ENCODE results near the gene PHAF1. TPM values are rescaled to one million over a fixed set of nuclear protein-coding genes. Genes with fewer than 3 reads are reported as not detected.
A peak's percentile ranks its signal among the peaks of the same experiment; 100 is the strongest.

The PHAF1 gene
- total and polyA plus RNA-seq, 2 of the 13 experiments (the other 11 are each of a cell fraction or from before 2014, with no cell fraction given), result 48.3 to 174 TPM

GRCh38 chr16:67197704-67198103, 88.0 kb downstream of the PHAF1 start:
- no peak for ATAC-seq
- CTCF ChIA-PET (ENCODE audit: low intra/inter-chr PET ratio, low total read pairs), result no interaction called here
- H3K79me2 ChIP-seq (ENCODE audit: insufficient read depth, low read length), result peaks cover 14% of the 10 kb centered on the region
- WGBS (ENCODE audit: low lambda C conversion rate), result 88% methylated on average over 6 of the region's 6 CpGs
- peaks cover 0 to 2% of the 10 kb centered on the region in 2 experiments; a peak in 1 of 5 replicates for H3K27me3 ChIP-seq (ENCODE audit: control insufficient read depth in 1 of 2, insufficient read depth in 2 of 2, low read length in 2 of 2)
- POLR2A ChIA-PET, result interaction anchor here (0.9 to 1.8 kb wide), 6 partner anchors 8 to 50 kb away, joined by 3 to 7 read pairs (median 5); partner anchors contain the start of genes FHOD1, NOL3 and TMEM208
- H3K36me3 ChIP-seq (replicated peaks in 1 of 2; ENCODE audit: control insufficient read depth in 1 of 2, insufficient read depth in 2 of 2, low read length in 2 of 2), result peaks cover 50 to 77% of the 10 kb centered on the region in 2 experiments
- BruUV-seq (replicated peaks), result no TSS peak
- no peak for DNase-seq (ENCODE audit: low spot score)
- FAIRE-seq, result no peak
- in situ Hi-C loops (cut with HindIII; ENCODE audit: extremely low pct_ligation_motif_present, low pct_unique_long_range_greater_than_20kb) (no loop called here), intact Hi-C loops (cut with micrococcal nuclease; ENCODE audit: unreplicated experiment) (no loop called here)
- H3K9ac ChIP-seq (ENCODE audit: insufficient read depth, low read depth, low read length), result no peak overlapping the region
- peaks cover 16% of the 10 kb centered on the region for H3K4me1 ChIP-seq (ENCODE audit: insufficient read depth, low read length)
- H3K27ac ChIP-seq (ENCODE audit: extremely low read length, insufficient read depth, low read length), result peak overlapping the region; percentile 4
- H2AFZ ChIP-seq (ENCODE audit: low read length), result no peak overlapping the region
- H4K20me1 ChIP-seq (ENCODE audit: insufficient read depth, low read length), result no peaks in the 10 kb centered on the region; the same call in 1 of the 2 replicates
- H3K9me3 ChIP-seq (ENCODE audit: low read length), result no peaks in the 10 kb centered on the region
- H3K4me2 ChIP-seq (ENCODE audit: low read depth, low read length), result no peak overlapping the region
- H3K4me3 ChIP-seq (replicated peaks in 1 of 3; ENCODE audit: insufficient read depth in 1 of 3, low read depth in 2 of 3, low read length in 3 of 3), result no peak overlapping the region
- TF ChIP-seq NRL (CRISPR knock-in tag; IDR thresholded peaks at IDR 0.05; ENCODE audit: borderline replicate concordance), result no peak
- TF ChIP-seq ZNF468 (CRISPR knock-in tag; IDR thresholded peaks at IDR 0.05), result no peak
- no peak for TF ChIP-seq E2F2 (CRISPR knock-in tag; IDR thresholded peaks at IDR 0.05; ENCODE audit: borderline replicate concordance)
- no peak for TF ChIP-seq TFDP2 (CRISPR knock-in tag; IDR thresholded peaks at IDR 0.05)
- no peak for TF ChIP-seq ZNF17 (CRISPR knock-in tag; IDR thresholded peaks at IDR 0.05)
- no peak for TF ChIP-seq MAZ (IDR thresholded peaks at IDR 0.05; ENCODE audit: borderline replicate concordance, low read depth, low read length)
- TF ChIP-seq MAZ (CRISPR knock-in tag; IDR thresholded peaks at IDR 0.05; ENCODE audit: low read depth), result no peak
- TF ChIP-seq GMEB2 (CRISPR knock-in tag; IDR thresholded peaks at IDR 0.05; ENCODE audit: low read depth), result no peak
- no peak for TF ChIP-seq ZNF318 (CRISPR knock-in tag; IDR thresholded peaks at IDR 0.05)
- no peak for TF ChIP-seq ZNF776 (CRISPR knock-in tag; IDR thresholded peaks at IDR 0.05)

Measured in HepG2 (cell line).